NCI-H2227 (cell line): ENCODE results near the gene PIP5KL1.

Source experiments
- DNase-seq: peaks from one replicate; lab custom pipeline; 2025; ENCODE audit not compliant: unreplicated experiment; lab: John Stamatoyannopoulos, UW

Gene PIP5KL1

GRCh38 chr9:127875306-127875966 is 55.1 kb downstream of the PIP5KL1 start:
- DNase-seq: no peak

GRCh38 chr9:127874301-127875221 is 56.0 kb downstream of the PIP5KL1 start:
- DNase-seq: no peak

- DNase-seq: no peak
These were observed 56.7 kb downstream of the PIP5KL1 start for GRCh38 chr9:127873886-127874285.

GRCh38 chr9:127873223-127873691 is 57.3 kb downstream of the PIP5KL1 start:
- peak; percentile 36 for DNase-seq

- DNase-seq: no peak
These were observed 58.0 kb downstream of the PIP5KL1 start for GRCh38 chr9:127872369-127873222.

- no peak for DNase-seq
These were observed 59.0 kb downstream of the PIP5KL1 start for GRCh38 chr9:127871531-127871930.

- no peak for DNase-seq
These were observed 59.7 kb downstream of the PIP5KL1 start for GRCh38 chr9:127870887-127871286.
